SK-MEL-5 (cell line): ENCODE measurements around the gene OTOGL. TPM values are rescaled to one million over a fixed set of nuclear protein-coding genes. Genes with fewer than 3 reads are reported as not detected.
"Not testable (repeated sequence)": the region's sequence is repeated elsewhere in the genome, so short reads cannot be mapped to it uniquely, and the experiment has no call there.

Experiments used
- DNase-seq: peaks from one replicate; pipeline ENCODE4 v3.0.0-alpha.2; 2016; ENCODE audit warnings: low read depth, low spot score
- in situ Hi-C: cut with HindIII; loops from 2 replicates; pipeline ENCODE4 v1.10.0; 2016; ENCODE audit warnings: low sequenced_read_pairs, high pct_unique_total_duplicates, low pct_unique_long_range_greater_than_20kb
- total RNA-seq: library from RNA; depleted of rRNA; stranded (reverse); fragments of >200 nt; shearing (Covaris generic); gene quantifications from 2 replicates; pipeline ENCODE4 v1.2.3, GENCODE V29; 2014

The OTOGL gene
- total RNA-seq, 1 experiment from 2014 or later: 3.1 TPM

- in situ Hi-C loops: no loop called here
- DNase-seq: no peak
These were observed 19.4 kb downstream of the OTOGL start for GRCh38 chr12:80118565-80119324.

- in situ Hi-C loops: no loop called here
- no peak for DNase-seq
These were observed 21.7 kb downstream of the OTOGL start for GRCh38 chr12:80120994-80121393.

- in situ Hi-C loops: no loop called here
- no peak for DNase-seq
These were observed 22.3 kb downstream of the OTOGL start for GRCh38 chr12:80121661-80122060.

GRCh38 chr12:80129895-80130530 lies 30.7 kb downstream of the OTOGL start:
- no peak for DNase-seq
- in situ Hi-C loops: no loop called here

- DNase-seq: no peak
- in situ Hi-C loops: no loop called here
These were observed 36.3 kb downstream of the OTOGL start for GRCh38 chr12:80135624-80136023.

GRCh38 chr12:80140005-80140404 lies 40.7 kb downstream of the OTOGL start:
- DNase-seq: no peak
- in situ Hi-C loops: no loop called here

- no peak for DNase-seq
- in situ Hi-C loops: no loop called here
These were observed 43.3 kb downstream of the OTOGL start for GRCh38 chr12:80142640-80143039.

GRCh38 chr12:80143537-80143936 lies 44.2 kb downstream of the OTOGL start:
- DNase-seq: no peak
- in situ Hi-C loops: no loop called here

GRCh38 chr12:80149547-80150313 lies 50.4 kb downstream of the OTOGL start:
- DNase-seq, in situ Hi-C loops: not testable (repeated sequence)

- no peak for DNase-seq
- in situ Hi-C loops: no loop called here
These were observed 51.8 kb downstream of the OTOGL start for GRCh38 chr12:80151131-80151530.

- in situ Hi-C loops: no loop called here
- DNase-seq: no peak
These were observed 54.9 kb downstream of the OTOGL start for GRCh38 chr12:80154261-80154660.

GRCh38 chr12:80156306-80156705 lies 57.0 kb downstream of the OTOGL start:
- no peak for DNase-seq
- in situ Hi-C loops: no loop called here

GRCh38 chr12:80157645-80158044 lies 58.3 kb downstream of the OTOGL start:
- DNase-seq: no peak
- in situ Hi-C loops: no loop called here

GRCh38 chr12:80161612-80162011 lies 62.3 kb downstream of the OTOGL start:
- in situ Hi-C loops: no loop called here
- DNase-seq: no peak

GRCh38 chr12:80162177-80162576 lies 62.8 kb downstream of the OTOGL start:
- in situ Hi-C loops: no loop called here
- DNase-seq: no peak

GRCh38 chr12:80165746-80166145 lies 66.4 kb downstream of the OTOGL start:
- in situ Hi-C loops: no loop called here
- no peak for DNase-seq

- in situ Hi-C loops: no loop called here
- DNase-seq: no peak
These were observed 67.4 kb downstream of the OTOGL start for GRCh38 chr12:80166751-80167150.

- no peak for DNase-seq
- in situ Hi-C loops: no loop called here
These were observed 69.6 kb downstream of the OTOGL start for GRCh38 chr12:80168936-80169335.

GRCh38 chr12:80170915-80171314 lies 71.6 kb downstream of the OTOGL start:
- DNase-seq: no peak
- in situ Hi-C loops: no loop called here
